ENCODE data around the gene PTPRM. TPM values are rescaled to one million over a fixed set of nuclear protein-coding genes. Genes with fewer than 3 reads are reported as not detected.

The PTPRM gene
- total RNA-seq, 4 donors from 2014 or later = 22.5 to 92.5 (median 39.2) TPM

- WGBS, 2 donors (ENCODE audit: low coverage in 1 of 2) = 80 to 100% methylated on average over 2 of the region's 2 CpGs
- no peaks in the 10 kb centered on the region for H3K27me3 ChIP-seq
- TF ChIP-seq POLR2AphosphoS5 (IDR thresholded peaks at IDR 0.05) (no peak), CTCF (IDR thresholded peaks at IDR 0.05) (no peak), POLR2A (IDR thresholded peaks at IDR 0.05) (no peak), EP300 (IDR thresholded peaks at IDR 0.05; ENCODE audit: low read depth) (no peak)
- no peak overlapping the region for H3K4me3 ChIP-seq
- H3K9me3 ChIP-seq = no peaks in the 10 kb centered on the region
- intact Hi-C loops (cut with DNase I; ENCODE audit: low total_unique reads) (no loop called here), in situ Hi-C loops (cut with MboI; ENCODE audit: low pct_ligation_motif_present in 1 of 4, low pct_unique_long_range_greater_than_20kb in 1 of 4, low sequenced_read_pairs in 3 of 4) (no loop called here)
- H3K4me1 ChIP-seq = no peaks in the 10 kb centered on the region
- no peak for DNase-seq
- H3K36me3 ChIP-seq = no peaks in the 10 kb centered on the region
- no peak overlapping the region for H3K27ac ChIP-seq
Measured at GRCh38 chr18:7876354-7877104, 309.4 kb downstream of the PTPRM start.

GRCh38 chr18:7877609-7878008 is 310.5 kb downstream of the PTPRM start:
- no peak for DNase-seq
- in situ Hi-C loops (cut with MboI; ENCODE audit: low pct_ligation_motif_present in 1 of 4, low pct_unique_long_range_greater_than_20kb in 1 of 4, low sequenced_read_pairs in 3 of 4) = no loop called here
- intact Hi-C loops (cut with DNase I; ENCODE audit: low total_unique reads) = no loop called here
- no peak overlapping the region for H3K27ac ChIP-seq
- no peaks in the 10 kb centered on the region for H3K9me3 ChIP-seq
- no peak overlapping the region for H3K4me3 ChIP-seq
- H3K27me3 ChIP-seq = no peaks in the 10 kb centered on the region
- no peak for TF ChIP-seq EP300 (IDR thresholded peaks at IDR 0.05; ENCODE audit: low read depth)
- TF ChIP-seq CTCF (IDR thresholded peaks at IDR 0.05) = no peak
- no peak for TF ChIP-seq POLR2A (IDR thresholded peaks at IDR 0.05)
- TF ChIP-seq POLR2AphosphoS5 (IDR thresholded peaks at IDR 0.05) = no peak
- H3K36me3 ChIP-seq = no peaks in the 10 kb centered on the region
- 20 to 27% methylated on average over 1 of the region's 1 CpG for WGBS, 2 donors (ENCODE audit: low coverage in 1 of 2)
- H3K4me1 ChIP-seq = no peaks in the 10 kb centered on the region

- H3K4me3 ChIP-seq = no peak overlapping the region
- H3K27me3 ChIP-seq = no peaks in the 10 kb centered on the region
- H3K27ac ChIP-seq = no peak overlapping the region
- no peak for TF ChIP-seq CTCF (IDR thresholded peaks at IDR 0.05)
- no peak for TF ChIP-seq POLR2AphosphoS5 (IDR thresholded peaks at IDR 0.05)
- TF ChIP-seq EP300 (IDR thresholded peaks at IDR 0.05; ENCODE audit: low read depth) = no peak
- no peak for TF ChIP-seq POLR2A (IDR thresholded peaks at IDR 0.05)
- WGBS, 2 donors (ENCODE audit: low coverage in 1 of 2) = 36 to 54% methylated on average over 6 of the region's 6 CpGs
- intact Hi-C loops (cut with DNase I; ENCODE audit: low total_unique reads) = no loop called here
- no peaks in the 10 kb centered on the region for H3K36me3 ChIP-seq
- DNase-seq = no peak
- no peaks in the 10 kb centered on the region for H3K9me3 ChIP-seq
- in situ Hi-C loops (cut with MboI; ENCODE audit: low pct_ligation_motif_present in 1 of 4, low pct_unique_long_range_greater_than_20kb in 1 of 4, low sequenced_read_pairs in 3 of 4) = no loop called here
- no peaks in the 10 kb centered on the region for H3K4me1 ChIP-seq
Measured at GRCh38 chr18:7878265-7879211, 311.4 kb downstream of the PTPRM start.

GRCh38 chr18:7879717-7880116 is 312.6 kb downstream of the PTPRM start:
- DNase-seq = no peak
- intact Hi-C loops (cut with DNase I; ENCODE audit: low total_unique reads) (no loop called here), in situ Hi-C loops (cut with MboI; ENCODE audit: low pct_ligation_motif_present in 1 of 4, low pct_unique_long_range_greater_than_20kb in 1 of 4, low sequenced_read_pairs in 3 of 4) (no loop called here)
- Histone ChIP-seq H3K27me3 (no peaks in the 10 kb centered on the region), H3K27ac (no peak overlapping the region), H3K4me3 (no peak overlapping the region), H3K36me3 (no peaks in the 10 kb centered on the region), H3K9me3 (no peaks in the 10 kb centered on the region), H3K4me1 (no peaks in the 10 kb centered on the region)
- 81 to 83% methylated on average over 2 to 4 of the region's 4 CpGs for WGBS, 2 donors (ENCODE audit: low coverage in 1 of 2)
- TF ChIP-seq POLR2A (IDR thresholded peaks at IDR 0.05) (no peak), POLR2AphosphoS5 (IDR thresholded peaks at IDR 0.05) (no peak), CTCF (IDR thresholded peaks at IDR 0.05) (no peak), EP300 (IDR thresholded peaks at IDR 0.05; ENCODE audit: low read depth) (no peak)
